LNCAP (cell line): ENCODE results near the gene DRGX.

Source experiments
- CTCF ChIP-seq: fragments of 450-650 bp; IDR thresholded peaks from 2 replicates; pipeline ENCODE4 v1.5.1; 2017; ENCODE audit warnings: mild to moderate bottlenecking

DRGX gene

GRCh38 chr10:49415109-49415508 is 19.2 kb upstream of the DRGX start:
- TF ChIP-seq CTCF: no peak

GRCh38 chr10:49414496-49414895 is 18.6 kb upstream of the DRGX start:
- TF ChIP-seq CTCF: no peak

GRCh38 chr10:49412571-49412970 is 16.7 kb upstream of the DRGX start:
- no peak for TF ChIP-seq CTCF

GRCh38 chr10:49410365-49411074 is 14.6 kb upstream of the DRGX start:
- no peak for TF ChIP-seq CTCF

- TF ChIP-seq CTCF: no peak
Measured at GRCh38 chr10:49409755-49410154, 13.9 kb upstream of the DRGX start.

- TF ChIP-seq CTCF: peak; percentile 50
Measured at GRCh38 chr10:49408519-49409306, 12.8 kb upstream of the DRGX start.

- peak; percentile 91 for TF ChIP-seq CTCF
Measured at GRCh38 chr10:49407552-49408137, 11.8 kb upstream of the DRGX start.
